BE2C (cell line): Measurements from ENCODE around the gene PRKAG1.
A peak's percentile ranks its signal among the peaks of the same experiment; 100 is the strongest.

ENCODE experiments used
- DNase-seq: peaks from one replicate; pipeline ENCODE4 v3.0.0-alpha.2; 2020
- H3K27me3 ChIP-seq: fragments of 250-450 bp; sonication (Bioruptor Pico); 2 replicates; pipeline ENCODE4 v1.5.1; 2020; ENCODE audit warnings: mild to moderate bottlenecking
- H3K36me3 ChIP-seq: fragments of 250-450 bp; sonication (Bioruptor Pico); 2 replicates; pipeline ENCODE4 v1.5.1; 2020; ENCODE audit warnings: mild to moderate bottlenecking
- H3K4me1 ChIP-seq: fragments of 250-450 bp; sonication (Bioruptor Pico); 2 replicates; pipeline ENCODE4 v1.5.1; 2020
- H3K4me3 ChIP-seq: 2 replicates; pipeline ENCODE4 v1.5.1; 2011; ENCODE audit warnings: low read depth, low read length
- H3K9me3 ChIP-seq: fragments of 250-450 bp; sonication (Bioruptor Pico); 2 replicates; pipeline ENCODE4 v1.5.1; 2020
- TF ChIP-seq, protein P1 (sequence below): IDR thresholded peaks from 2 replicates; pipeline ENCODE4 v1.5.1; 2012; ENCODE audit warnings: mild to moderate bottlenecking, low read depth, low read length

PRKAG1 gene

DNA sequence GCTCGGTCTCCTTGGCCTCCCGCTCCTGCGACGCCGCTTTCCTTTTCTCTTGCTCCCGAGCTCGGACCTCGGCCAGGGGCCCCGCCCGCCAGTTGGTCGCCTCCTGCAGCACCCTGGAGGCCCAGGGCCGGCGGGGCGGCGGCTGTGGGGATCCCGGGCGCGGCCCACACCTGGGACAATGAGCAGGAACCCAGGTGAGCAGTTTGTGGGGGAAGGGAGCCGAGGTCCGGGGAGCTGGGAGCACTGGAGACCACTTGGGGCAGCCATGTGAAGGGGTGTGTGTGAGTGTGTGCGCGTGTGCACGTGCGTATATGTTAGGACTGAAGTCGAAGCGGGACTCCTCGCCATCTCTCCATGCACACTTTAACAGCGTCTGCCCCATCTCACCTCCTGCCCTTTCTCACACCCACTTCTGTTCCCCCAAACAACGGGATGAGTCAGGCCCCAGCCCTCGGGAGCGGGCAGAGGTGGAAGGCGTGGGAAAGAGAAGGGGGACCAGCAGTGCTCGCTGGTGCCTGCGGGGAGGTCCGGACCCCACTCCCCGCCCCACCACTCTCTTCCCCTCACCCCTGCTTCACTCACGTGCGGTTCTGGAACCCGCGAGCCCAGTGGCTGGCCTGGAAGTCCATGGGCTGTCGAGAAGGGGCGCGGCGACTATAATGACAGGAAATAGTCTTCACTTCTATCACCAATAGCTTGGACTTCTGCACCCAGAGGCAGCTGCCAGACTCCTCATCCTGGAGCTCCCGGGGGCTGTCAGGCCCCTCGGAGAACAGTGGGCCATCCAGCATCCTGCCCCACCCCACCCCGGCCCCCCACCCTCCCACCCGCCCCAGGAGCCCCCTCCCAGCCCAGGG lies 19.9 kb downstream of the PRKAG1 start:
- H3K27me3 ChIP-seq = no peaks in the 10 kb centered on the region
- TF ChIP-seq, protein P1, sequence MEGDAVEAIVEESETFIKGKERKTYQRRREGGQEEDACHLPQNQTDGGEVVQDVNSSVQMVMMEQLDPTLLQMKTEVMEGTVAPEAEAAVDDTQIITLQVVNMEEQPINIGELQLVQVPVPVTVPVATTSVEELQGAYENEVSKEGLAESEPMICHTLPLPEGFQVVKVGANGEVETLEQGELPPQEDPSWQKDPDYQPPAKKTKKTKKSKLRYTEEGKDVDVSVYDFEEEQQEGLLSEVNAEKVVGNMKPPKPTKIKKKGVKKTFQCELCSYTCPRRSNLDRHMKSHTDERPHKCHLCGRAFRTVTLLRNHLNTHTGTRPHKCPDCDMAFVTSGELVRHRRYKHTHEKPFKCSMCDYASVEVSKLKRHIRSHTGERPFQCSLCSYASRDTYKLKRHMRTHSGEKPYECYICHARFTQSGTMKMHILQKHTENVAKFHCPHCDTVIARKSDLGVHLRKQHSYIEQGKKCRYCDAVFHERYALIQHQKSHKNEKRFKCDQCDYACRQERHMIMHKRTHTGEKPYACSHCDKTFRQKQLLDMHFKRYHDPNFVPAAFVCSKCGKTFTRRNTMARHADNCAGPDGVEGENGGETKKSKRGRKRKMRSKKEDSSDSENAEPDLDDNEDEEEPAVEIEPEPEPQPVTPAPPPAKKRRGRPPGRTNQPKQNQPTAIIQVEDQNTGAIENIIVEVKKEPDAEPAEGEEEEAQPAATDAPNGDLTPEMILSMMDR = no peak

DNA sequence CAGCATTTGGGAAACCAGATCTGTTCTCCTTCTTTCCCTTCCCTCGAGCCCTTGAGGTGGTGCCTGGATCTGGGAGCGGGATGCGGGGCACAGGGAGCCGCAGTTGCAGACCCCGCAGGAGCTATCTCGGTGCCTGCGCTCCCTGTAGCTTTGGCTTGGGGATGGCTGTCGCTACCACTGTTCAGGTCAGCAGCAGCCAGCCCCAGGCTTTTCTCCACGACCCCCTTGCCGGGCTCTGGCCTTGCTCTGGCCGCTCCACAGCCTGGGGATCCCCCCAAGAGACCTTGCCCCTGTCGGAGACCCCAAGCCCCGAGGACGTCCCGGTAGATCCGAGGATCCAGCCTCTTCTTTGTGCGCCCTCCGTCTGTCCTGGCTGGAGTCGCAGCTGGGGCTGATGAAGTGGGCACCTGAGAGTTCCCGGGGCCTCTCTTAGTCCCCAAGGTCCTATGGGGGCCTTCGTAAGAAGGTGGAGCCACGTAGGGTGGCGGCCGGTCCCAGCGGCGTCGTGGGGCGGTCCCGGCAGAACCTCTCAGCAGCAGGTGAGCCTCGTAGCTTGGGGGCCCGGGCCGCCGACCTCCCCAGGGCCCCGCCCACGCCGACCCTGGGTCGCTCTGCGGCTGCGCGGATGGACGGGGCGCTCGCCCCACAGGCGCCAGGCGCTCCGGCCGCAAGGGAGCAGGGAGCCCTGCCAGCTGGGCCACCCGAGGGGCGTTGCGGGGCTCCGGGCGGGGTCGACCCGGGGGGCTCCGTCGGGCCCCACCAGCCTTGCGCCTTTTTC lies 20.7 kb downstream of the PRKAG1 start:
- Histone ChIP-seq H3K4me1 (no peaks in the 10 kb centered on the region), H3K9me3 (no peaks in the 10 kb centered on the region), H3K36me3 (no peaks in the 10 kb centered on the region), H3K27me3 (no peaks in the 10 kb centered on the region; the same call in 1 of the 2 replicates), H3K4me3 (peak overlapping the region; percentile 89)
- DNase-seq = peak; percentile 73
- TF ChIP-seq, protein P1 = no peak; the same call in 1 of the 2 replicates

More for the DNA sequence above, 19.9 kb downstream of the PRKAG1 start:
- H3K36me3 ChIP-seq = no peaks in the 10 kb centered on the region
- H3K4me1 ChIP-seq = no peaks in the 10 kb centered on the region
- no peak for DNase-seq
- no peaks in the 10 kb centered on the region for H3K9me3 ChIP-seq
- peak overlapping the region; percentile 89 for H3K4me3 ChIP-seq

DNA sequence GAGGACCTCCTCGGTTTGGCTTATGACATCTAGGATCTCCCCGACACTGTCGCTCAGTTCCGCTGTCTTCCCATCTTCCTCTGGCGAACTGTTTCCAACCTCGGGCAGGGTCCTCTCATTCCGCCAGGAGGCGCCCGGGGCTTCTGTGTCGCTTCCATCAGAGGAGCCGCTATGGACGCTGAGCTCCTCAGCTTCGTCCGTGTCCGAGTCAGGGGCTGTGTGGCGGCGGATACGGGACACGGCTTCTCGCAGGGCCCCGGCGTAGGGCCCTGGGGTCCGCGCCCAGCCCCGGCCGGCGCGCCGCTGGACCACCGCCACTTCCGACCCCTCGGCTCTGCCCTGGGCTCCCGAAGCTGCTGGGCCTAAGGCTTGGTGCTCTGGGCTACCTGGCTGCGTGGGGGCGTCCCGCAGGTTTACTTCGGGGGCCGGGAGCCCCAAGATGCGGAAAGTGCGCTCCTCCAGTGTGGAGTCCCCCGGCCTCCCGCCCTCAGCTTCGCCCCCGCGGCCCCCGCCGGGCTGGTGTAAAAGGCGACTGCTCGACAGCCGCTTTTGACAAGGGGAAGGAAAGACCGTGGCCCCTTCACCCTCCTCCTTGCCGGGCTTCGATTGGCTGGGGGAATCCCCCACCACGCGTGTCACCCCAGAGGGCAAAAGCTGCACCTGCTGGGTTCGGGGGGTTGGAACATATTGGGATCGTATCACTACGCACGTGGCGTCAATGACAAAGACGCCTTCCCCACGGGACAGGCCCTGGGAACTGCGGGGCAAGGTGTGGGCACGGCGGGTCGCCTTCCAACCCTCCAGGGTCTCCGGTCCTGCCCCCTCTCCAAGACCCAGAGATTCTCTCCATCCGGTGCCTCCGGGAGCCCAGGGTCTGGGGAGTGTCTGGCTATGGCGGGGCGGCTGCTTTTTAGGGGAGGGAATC lies 21.5 kb downstream of the PRKAG1 start:
- Histone ChIP-seq H3K27me3 (no peaks in the 10 kb centered on the region; the same call in 1 of the 2 replicates), H3K36me3 (no peaks in the 10 kb centered on the region), H3K4me1 (no peaks in the 10 kb centered on the region), H3K4me3 (peak overlapping the region; percentile 89), H3K9me3 (no peaks in the 10 kb centered on the region)
- DNase-seq = peak; percentile 91
- TF ChIP-seq, protein P1 = peak; percentile 88

DNA sequence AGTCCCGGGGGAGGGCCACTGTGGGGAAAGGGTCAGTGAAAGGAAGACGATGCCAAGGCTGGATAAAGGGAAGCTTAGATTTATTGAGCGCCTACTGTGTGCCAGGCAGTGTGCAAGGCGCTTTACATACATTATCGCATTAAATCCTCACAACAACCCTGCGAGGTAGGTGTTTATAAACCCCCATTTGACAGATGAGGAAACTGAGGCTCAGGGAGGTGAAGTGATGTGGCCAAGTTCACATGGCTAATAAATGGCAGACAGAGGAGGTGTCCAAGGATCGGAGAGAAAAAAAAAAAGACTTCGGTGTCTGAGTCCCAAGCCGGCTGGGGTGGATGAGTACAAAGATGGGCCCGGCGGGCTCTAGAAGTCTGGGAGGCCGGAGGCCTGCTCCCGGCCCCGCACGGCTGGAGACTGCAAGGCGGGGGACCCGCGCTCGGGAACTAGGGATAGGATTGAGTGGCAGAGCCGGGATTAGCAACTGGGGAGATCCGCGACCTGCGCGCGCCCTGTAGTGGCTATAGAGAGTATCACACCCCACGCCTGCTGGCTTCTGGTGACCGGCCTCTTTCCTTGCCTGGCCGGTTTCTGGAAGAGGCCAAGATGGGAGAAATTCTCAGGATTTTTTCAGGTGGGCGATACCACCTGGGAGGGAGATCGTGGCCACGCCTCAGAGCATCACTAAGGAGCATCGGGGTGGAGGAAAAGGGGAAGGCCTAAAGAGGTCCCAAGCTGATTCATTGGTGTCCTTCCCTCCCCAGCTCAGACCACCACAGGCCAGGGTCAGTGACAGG lies 23.3 kb downstream of the PRKAG1 start:
- Histone ChIP-seq H3K4me3 (no peak overlapping the region; the same call in 1 of the 2 replicates), H3K9me3 (no peaks in the 10 kb centered on the region), H3K4me1 (no peaks in the 10 kb centered on the region), H3K27me3 (no peaks in the 10 kb centered on the region; the same call in 1 of the 2 replicates), H3K36me3 (no peaks in the 10 kb centered on the region)
- DNase-seq = peak; percentile 92
- TF ChIP-seq, protein P1 = peak; percentile 80
